K562 (cell line): ENCODE results near the gene C1orf87. TPM values are rescaled to one million over a fixed set of nuclear protein-coding genes. Genes with fewer than 3 reads are reported as not detected.

Experiments used
- ATAC-seq: fragments of 200-7000 bp; cut with Tn5 transposase; 3 replicates; pipeline ENCODE4 v1.9.1; 2020; ENCODE audit warnings: moderate library complexity
- BruUV-seq: library from RNA; stranded (reverse); fragments of 400-500 nt; replicated peaks from 2 replicates; lab custom pipeline; 2021; lab: Mats Ljungman, UMichigan
- CTCF ChIA-PET: fragments of 300-600 bp; formaldehyde crosslinking; extraction: SDS; loops from one replicate; lab custom pipeline; 2021; ENCODE audit warnings: low intra/inter-chr PET ratio; lab: Yijun Ruan, JAX
- POLR2A ChIA-PET: fragments of 300-600, 350-650 bp; sonication (Branson Sonifier 250); formaldehyde crosslinking; extraction: SDS; loops from one replicate; lab custom pipeline; 2021; ENCODE audit warnings: antibody characterized with exemption, inconsistent platforms; lab: Yijun Ruan, JAX
- DNase-seq, 4 experiments: peaks; one replicate each; pipeline versions ENCODE4 v3.0.0 to v3.0.0-alpha.2; 2011 to 2018; ENCODE audit warnings: low spot score in 3 of 4, mixed read lengths in 3 of 4; ENCODE audit errors: extremely low read depth in 1 of 4
- FAIRE-seq: peaks from 2 replicates; lab custom pipeline; 2011; peaks lifted over from hg19 to GRCh38; lab: Jason Lieb, UNC
- H2AFZ ChIP-seq: 2 replicates; pipeline ENCODE4 v1.6.0; 2011; ENCODE audit warnings: low read depth, low read length, control low read depth, inconsistent platforms
- H3K27ac ChIP-seq: fragments of 200-600 bp; 3 replicates; pipeline ENCODE4 v1.8.0; 2011; ENCODE audit warnings: low read depth, mild to moderate bottlenecking, control low read depth, inconsistent platforms, low read length, moderate library complexity, mixed read lengths; ENCODE audit errors: extremely low read depth
- H3K27me3 ChIP-seq, 2 experiments: fragments of 300-600 bp in 1 of 2; 2 replicates in 1 of 2; 3 replicates in 1 of 2; pipeline versions ENCODE4 v1.6.0 to v1.8.0; 2011; ENCODE audit warnings: inconsistent platforms in 2 of 2, low read length in 2 of 2, mild to moderate bottlenecking in 1 of 2, mixed read lengths in 1 of 2, moderate library complexity in 1 of 2; ENCODE audit not compliant: control insufficient read depth in 2 of 2, insufficient read depth in 2 of 2
- H3K36me3 ChIP-seq: fragments of 300-600 bp; 3 replicates; pipeline ENCODE4 v1.8.0; 2011; ENCODE audit warnings: mild to moderate bottlenecking, low read length, inconsistent platforms; ENCODE audit not compliant: control insufficient read depth, insufficient read depth
- H3K4me1 ChIP-seq, 2 experiments: fragments of 200-600 bp in 1 of 2; replicated peaks in 1 of 2; 2 replicates in 1 of 2; 3 replicates in 1 of 2; pipeline versions ENCODE4 v1.5.1 to v1.8.0; 2011; ENCODE audit warnings: inconsistent platforms in 2 of 2, low read length in 2 of 2, mild to moderate bottlenecking in 1 of 2, mixed read lengths in 1 of 2, moderate library complexity in 1 of 2; ENCODE audit not compliant: control insufficient read depth in 2 of 2, insufficient read depth in 2 of 2
- H3K4me2 ChIP-seq: 2 replicates; pipeline ENCODE4 v1.6.1; 2011; ENCODE audit warnings: low read length, control low read depth, inconsistent platforms, mixed read lengths; ENCODE audit not compliant: insufficient read depth
- H3K4me3 ChIP-seq: fragments of 200-600 bp; sonication (generic), shearing (Covaris generic); 2 replicates; pipeline ENCODE4 v1.5.1; 2016; ENCODE audit warnings: control low read depth, inconsistent platforms
- H3K79me2 ChIP-seq: fragments of 200-600 bp; 3 replicates; pipeline ENCODE4 v1.8.0; 2011; ENCODE audit warnings: low read length, inconsistent platforms; ENCODE audit not compliant: control insufficient read depth, insufficient read depth
- H3K9ac ChIP-seq, 2 experiments: 2 replicates each; pipeline versions ENCODE4 v1.6.0 to v1.6.1; 2011; ENCODE audit warnings: low read depth in 2 of 2, low read length in 2 of 2, control low read depth in 1 of 2, inconsistent platforms in 1 of 2, mild to moderate bottlenecking in 1 of 2, mixed read lengths in 1 of 2; ENCODE audit not compliant: insufficient read depth in 1 of 2
- H3K9me1 ChIP-seq: one replicate; pipeline ENCODE4 v1.6.0; 2011; ENCODE audit warnings: inconsistent platforms, mild to moderate bottlenecking, low read length, moderate library complexity; ENCODE audit not compliant: control insufficient read depth, insufficient read depth
- H3K9me3 ChIP-seq: replicated peaks from 2 replicates; pipeline ENCODE4 v1.5.1; 2011; ENCODE audit warnings: low read depth, low read length, inconsistent platforms; ENCODE audit not compliant: control insufficient read depth, insufficient read depth
- H4K20me1 ChIP-seq: replicated peaks from 2 replicates; pipeline ENCODE4 v1.6.1; 2011; ENCODE audit warnings: low read length, inconsistent platforms, mixed read lengths; ENCODE audit not compliant: control insufficient read depth, insufficient read depth
- DDX20 ChIP-seq: fragments of 450-650 bp; IDR thresholded peaks from 2 replicates; pipeline ENCODE4 v1.6.1; 2016; ENCODE audit warnings: missing genetic modification characterization, low read depth, mild to moderate bottlenecking, missing compliant biosample characterization, moderate library complexity
- GATAD2B ChIP-seq: fragments of 450-650 bp; IDR thresholded peaks from 2 replicates; pipeline ENCODE4 v1.6.1; 2017; ENCODE audit warnings: mild to moderate bottlenecking, borderline replicate concordance
- WGBS: fragments of 100-300 bp; shearing (Covaris generic); methylation state at CpG from one replicate; pipeline ENCODE4 v1.1.6; 2016; ENCODE audit warnings: low coverage, mixed read lengths; ENCODE audit not compliant: insufficient coverage; ENCODE audit errors: missing lambda C conversion rate; 5-methylcytosine and 5-hydroxymethylcytosine counted together
- in situ Hi-C: fragments of 300-500 bp; cut with MboI; formaldehyde crosslinking; loops from 4 replicates; pipeline ENCODE4 v1.15.0; 2018; ENCODE audit warnings: inconsistent platforms, mixed read lengths
- intact Hi-C: fragments of 100-400 bp; cut with micrococcal nuclease; formaldehyde crosslinking; loops from 2 replicates; pipeline ENCODE4 v1.14.2; 2022
- polyA plus RNA-seq, 8 experiments: library from polyadenylated mRNA; depleted of rRNA in 4 of 8; stranded (reverse) in 5 of 8; unstranded in 3 of 8; fragments of >200 nt; fragmentation: Nextera tagmentation in 2 of 8; fragmentation: Illumina TruSeq in 1 of 8; extraction: Ambion mirVana in 2 of 8; extraction: Trizol in 1 of 8; gene quantifications; 2 replicates each; pipeline versions ENCODE4 v1.2.1 to v1.2.3, GENCODE V29; 2011 to 2014; ENCODE audit warnings: inconsistent platforms in 1 of 8, missing spikeins in 1 of 8
- total RNA-seq, 7 experiments: library from RNA; depleted of rRNA in 6 of 7; stranded (reverse); fragments of >200 nt in 6 of 7; fragmentation: Illumina TruSeq in 2 of 7; extraction: Trizol in 2 of 7; gene quantifications; 2 replicates each; pipeline versions ENCODE4 v1.2.1 to v1.2.3, GENCODE V29; 2011 to 2021; ENCODE audit warnings: low replicate concordance in 1 of 7
- TF ChIP-seq, protein P1 (sequence below): sonication (generic); formaldehyde crosslinking; IDR thresholded peaks from 2 replicates; pipeline ENCODE4 v1.8.1; 2023; ENCODE audit warnings: mild to moderate bottlenecking, missing genetic modification reagents
- TF ChIP-seq, protein P2 (sequence below): fragments of 450-650 bp; IDR thresholded peaks from 2 replicates; pipeline ENCODE4 v1.6.1; 2014; ENCODE audit warnings: low read depth, mild to moderate bottlenecking, moderate library complexity, borderline replicate concordance
- TF ChIP-seq, protein P3 (sequence below): sonication (generic); formaldehyde crosslinking; IDR thresholded peaks from 2 replicates; pipeline ENCODE4 v1.8.0; 2022; ENCODE audit warnings: mild to moderate bottlenecking, low read depth, missing genetic modification reagents
- TF ChIP-seq, protein P4 (sequence below): fragments of 200-600 bp; sonication (generic); IDR thresholded peaks from one replicate; pipeline ENCODE4 v1.6.1; 2012; ENCODE audit warnings: mild to moderate bottlenecking, low read depth, low read length, inconsistent platforms

C1orf87 gene
- total and polyA plus RNA-seq, 9 of the 15 experiments (the other 6 are each of a cell fraction or from before 2014, with no cell fraction given) = not detected

DNA sequence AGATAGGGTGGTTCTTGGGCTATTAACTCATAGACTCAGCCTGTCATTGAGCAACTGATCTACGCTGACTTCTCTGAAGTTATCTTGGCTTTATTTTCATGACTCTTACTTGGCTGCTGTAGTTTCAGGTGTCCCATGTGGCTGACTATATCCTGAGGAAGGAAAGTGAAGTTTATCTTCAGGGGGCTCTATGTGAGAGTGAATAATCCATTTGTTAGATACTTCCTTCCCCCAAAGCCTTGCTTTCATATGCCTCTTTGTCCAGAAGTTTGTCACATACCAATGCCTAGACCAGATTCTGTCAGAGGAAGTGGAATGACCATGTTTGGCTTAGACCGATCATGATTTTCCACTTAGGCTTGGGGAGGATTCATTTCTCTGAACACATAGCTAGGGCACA is 27.9 kb upstream of the C1orf87 start:
- DNase-seq (no peak), ATAC-seq (no peak), FAIRE-seq (no peak)
- Histone ChIP-seq H3K4me3 (no peak overlapping the region), H3K36me3 (no peaks in the 10 kb centered on the region), H3K9ac (no peak overlapping the region), H4K20me1 (no peaks in the 10 kb centered on the region), H3K79me2 (no peaks in the 10 kb centered on the region), H2AFZ (no peak overlapping the region), H3K4me2 (no peak overlapping the region), H3K27ac (no peak overlapping the region), H3K27me3 (no peaks in the 10 kb centered on the region), H3K4me1 (no peaks in the 10 kb centered on the region), H3K9me3 (no peaks in the 10 kb centered on the region), H3K9me1 (no peaks in the 10 kb centered on the region)
- TF ChIP-seq, protein P1, sequence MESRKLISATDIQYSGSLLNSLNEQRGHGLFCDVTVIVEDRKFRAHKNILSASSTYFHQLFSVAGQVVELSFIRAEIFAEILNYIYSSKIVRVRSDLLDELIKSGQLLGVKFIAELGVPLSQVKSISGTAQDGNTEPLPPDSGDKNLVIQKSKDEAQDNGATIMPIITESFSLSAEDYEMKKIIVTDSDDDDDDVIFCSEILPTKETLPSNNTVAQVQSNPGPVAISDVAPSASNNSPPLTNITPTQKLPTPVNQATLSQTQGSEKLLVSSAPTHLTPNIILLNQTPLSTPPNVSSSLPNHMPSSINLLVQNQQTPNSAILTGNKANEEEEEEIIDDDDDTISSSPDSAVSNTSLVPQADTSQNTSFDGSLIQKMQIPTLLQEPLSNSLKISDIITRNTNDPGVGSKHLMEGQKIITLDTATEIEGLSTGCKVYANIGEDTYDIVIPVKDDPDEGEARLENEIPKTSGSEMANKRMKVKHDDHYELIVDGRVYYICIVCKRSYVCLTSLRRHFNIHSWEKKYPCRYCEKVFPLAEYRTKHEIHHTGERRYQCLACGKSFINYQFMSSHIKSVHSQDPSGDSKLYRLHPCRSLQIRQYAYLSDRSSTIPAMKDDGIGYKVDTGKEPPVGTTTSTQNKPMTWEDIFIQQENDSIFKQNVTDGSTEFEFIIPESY (CRISPR knock-in tag) = no peak
- TF ChIP-seq, protein P2, sequence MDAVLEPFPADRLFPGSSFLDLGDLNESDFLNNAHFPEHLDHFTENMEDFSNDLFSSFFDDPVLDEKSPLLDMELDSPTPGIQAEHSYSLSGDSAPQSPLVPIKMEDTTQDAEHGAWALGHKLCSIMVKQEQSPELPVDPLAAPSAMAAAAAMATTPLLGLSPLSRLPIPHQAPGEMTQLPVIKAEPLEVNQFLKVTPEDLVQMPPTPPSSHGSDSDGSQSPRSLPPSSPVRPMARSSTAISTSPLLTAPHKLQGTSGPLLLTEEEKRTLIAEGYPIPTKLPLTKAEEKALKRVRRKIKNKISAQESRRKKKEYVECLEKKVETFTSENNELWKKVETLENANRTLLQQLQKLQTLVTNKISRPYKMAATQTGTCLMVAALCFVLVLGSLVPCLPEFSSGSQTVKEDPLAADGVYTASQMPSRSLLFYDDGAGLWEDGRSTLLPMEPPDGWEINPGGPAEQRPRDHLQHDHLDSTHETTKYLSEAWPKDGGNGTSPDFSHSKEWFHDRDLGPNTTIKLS = no peak
- no peak for TF ChIP-seq GATAD2B
- TF ChIP-seq, protein P3, sequence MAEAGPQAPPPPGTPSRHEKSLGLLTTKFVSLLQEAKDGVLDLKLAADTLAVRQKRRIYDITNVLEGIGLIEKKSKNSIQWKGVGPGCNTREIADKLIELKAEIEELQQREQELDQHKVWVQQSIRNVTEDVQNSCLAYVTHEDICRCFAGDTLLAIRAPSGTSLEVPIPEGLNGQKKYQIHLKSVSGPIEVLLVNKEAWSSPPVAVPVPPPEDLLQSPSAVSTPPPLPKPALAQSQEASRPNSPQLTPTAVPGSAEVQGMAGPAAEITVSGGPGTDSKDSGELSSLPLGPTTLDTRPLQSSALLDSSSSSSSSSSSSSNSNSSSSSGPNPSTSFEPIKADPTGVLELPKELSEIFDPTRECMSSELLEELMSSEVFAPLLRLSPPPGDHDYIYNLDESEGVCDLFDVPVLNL (CRISPR knock-in tag) = no peak
- no peak for TF ChIP-seq DDX20 (tag)
- TF ChIP-seq, protein P4, sequence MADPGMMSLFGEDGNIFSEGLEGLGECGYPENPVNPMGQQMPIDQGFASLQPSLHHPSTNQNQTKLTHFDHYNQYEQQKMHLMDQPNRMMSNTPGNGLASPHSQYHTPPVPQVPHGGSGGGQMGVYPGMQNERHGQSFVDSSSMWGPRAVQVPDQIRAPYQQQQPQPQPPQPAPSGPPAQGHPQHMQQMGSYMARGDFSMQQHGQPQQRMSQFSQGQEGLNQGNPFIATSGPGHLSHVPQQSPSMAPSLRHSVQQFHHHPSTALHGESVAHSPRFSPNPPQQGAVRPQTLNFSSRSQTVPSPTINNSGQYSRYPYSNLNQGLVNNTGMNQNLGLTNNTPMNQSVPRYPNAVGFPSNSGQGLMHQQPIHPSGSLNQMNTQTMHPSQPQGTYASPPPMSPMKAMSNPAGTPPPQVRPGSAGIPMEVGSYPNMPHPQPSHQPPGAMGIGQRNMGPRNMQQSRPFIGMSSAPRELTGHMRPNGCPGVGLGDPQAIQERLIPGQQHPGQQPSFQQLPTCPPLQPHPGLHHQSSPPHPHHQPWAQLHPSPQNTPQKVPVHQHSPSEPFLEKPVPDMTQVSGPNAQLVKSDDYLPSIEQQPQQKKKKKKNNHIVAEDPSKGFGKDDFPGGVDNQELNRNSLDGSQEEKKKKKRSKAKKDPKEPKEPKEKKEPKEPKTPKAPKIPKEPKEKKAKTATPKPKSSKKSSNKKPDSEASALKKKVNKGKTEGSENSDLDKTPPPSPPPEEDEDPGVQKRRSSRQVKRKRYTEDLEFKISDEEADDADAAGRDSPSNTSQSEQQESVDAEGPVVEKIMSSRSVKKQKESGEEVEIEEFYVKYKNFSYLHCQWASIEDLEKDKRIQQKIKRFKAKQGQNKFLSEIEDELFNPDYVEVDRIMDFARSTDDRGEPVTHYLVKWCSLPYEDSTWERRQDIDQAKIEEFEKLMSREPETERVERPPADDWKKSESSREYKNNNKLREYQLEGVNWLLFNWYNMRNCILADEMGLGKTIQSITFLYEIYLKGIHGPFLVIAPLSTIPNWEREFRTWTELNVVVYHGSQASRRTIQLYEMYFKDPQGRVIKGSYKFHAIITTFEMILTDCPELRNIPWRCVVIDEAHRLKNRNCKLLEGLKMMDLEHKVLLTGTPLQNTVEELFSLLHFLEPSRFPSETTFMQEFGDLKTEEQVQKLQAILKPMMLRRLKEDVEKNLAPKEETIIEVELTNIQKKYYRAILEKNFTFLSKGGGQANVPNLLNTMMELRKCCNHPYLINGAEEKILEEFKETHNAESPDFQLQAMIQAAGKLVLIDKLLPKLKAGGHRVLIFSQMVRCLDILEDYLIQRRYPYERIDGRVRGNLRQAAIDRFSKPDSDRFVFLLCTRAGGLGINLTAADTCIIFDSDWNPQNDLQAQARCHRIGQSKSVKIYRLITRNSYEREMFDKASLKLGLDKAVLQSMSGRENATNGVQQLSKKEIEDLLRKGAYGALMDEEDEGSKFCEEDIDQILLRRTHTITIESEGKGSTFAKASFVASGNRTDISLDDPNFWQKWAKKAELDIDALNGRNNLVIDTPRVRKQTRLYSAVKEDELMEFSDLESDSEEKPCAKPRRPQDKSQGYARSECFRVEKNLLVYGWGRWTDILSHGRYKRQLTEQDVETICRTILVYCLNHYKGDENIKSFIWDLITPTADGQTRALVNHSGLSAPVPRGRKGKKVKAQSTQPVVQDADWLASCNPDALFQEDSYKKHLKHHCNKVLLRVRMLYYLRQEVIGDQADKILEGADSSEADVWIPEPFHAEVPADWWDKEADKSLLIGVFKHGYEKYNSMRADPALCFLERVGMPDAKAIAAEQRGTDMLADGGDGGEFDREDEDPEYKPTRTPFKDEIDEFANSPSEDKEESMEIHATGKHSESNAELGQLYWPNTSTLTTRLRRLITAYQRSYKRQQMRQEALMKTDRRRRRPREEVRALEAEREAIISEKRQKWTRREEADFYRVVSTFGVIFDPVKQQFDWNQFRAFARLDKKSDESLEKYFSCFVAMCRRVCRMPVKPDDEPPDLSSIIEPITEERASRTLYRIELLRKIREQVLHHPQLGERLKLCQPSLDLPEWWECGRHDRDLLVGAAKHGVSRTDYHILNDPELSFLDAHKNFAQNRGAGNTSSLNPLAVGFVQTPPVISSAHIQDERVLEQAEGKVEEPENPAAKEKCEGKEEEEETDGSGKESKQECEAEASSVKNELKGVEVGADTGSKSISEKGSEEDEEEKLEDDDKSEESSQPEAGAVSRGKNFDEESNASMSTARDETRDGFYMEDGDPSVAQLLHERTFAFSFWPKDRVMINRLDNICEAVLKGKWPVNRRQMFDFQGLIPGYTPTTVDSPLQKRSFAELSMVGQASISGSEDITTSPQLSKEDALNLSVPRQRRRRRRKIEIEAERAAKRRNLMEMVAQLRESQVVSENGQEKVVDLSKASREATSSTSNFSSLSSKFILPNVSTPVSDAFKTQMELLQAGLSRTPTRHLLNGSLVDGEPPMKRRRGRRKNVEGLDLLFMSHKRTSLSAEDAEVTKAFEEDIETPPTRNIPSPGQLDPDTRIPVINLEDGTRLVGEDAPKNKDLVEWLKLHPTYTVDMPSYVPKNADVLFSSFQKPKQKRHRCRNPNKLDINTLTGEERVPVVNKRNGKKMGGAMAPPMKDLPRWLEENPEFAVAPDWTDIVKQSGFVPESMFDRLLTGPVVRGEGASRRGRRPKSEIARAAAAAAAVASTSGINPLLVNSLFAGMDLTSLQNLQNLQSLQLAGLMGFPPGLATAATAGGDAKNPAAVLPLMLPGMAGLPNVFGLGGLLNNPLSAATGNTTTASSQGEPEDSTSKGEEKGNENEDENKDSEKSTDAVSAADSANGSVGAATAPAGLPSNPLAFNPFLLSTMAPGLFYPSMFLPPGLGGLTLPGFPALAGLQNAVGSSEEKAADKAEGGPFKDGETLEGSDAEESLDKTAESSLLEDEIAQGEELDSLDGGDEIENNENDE = no peak
- intact Hi-C loops (no loop called here), in situ Hi-C loops (no loop called here)
- ChIA-PET POLR2A (no interaction called here), CTCF (no interaction called here)
- WGBS = 6% methylated on average over 2 of the region's 2 CpGs
- no TSS peak for BruUV-seq
